K562 (cell line): ENCODE measurements around the gene TNFAIP3. TPM values are rescaled to one million over a fixed set of nuclear protein-coding genes. Genes with fewer than 3 reads are reported as not detected.

Experiments
- ATAC-seq: fragments of 200-7000 bp; cut with Tn5 transposase; 3 replicates; pipeline ENCODE4 v1.9.1; 2020; ENCODE audit warnings: moderate library complexity
- BruUV-seq: library from RNA; stranded (reverse); fragments of 400-500 nt; replicated peaks from 2 replicates; lab custom pipeline; 2021; lab: Mats Ljungman, UMichigan
- CTCF ChIA-PET: fragments of 300-600 bp; formaldehyde crosslinking; extraction: SDS; loops from one replicate; lab custom pipeline; 2021; ENCODE audit warnings: low intra/inter-chr PET ratio; lab: Yijun Ruan, JAX
- POLR2A ChIA-PET: fragments of 300-600, 350-650 bp; sonication (Branson Sonifier 250); formaldehyde crosslinking; extraction: SDS; loops from one replicate; lab custom pipeline; 2021; ENCODE audit warnings: antibody characterized with exemption, inconsistent platforms; lab: Yijun Ruan, JAX
- DNase-seq, 4 experiments: peaks; one replicate each; pipeline versions ENCODE4 v3.0.0 to v3.0.0-alpha.2; 2011 to 2018; ENCODE audit warnings: low spot score in 3 of 4, mixed read lengths in 3 of 4; ENCODE audit errors: extremely low read depth in 1 of 4
- FAIRE-seq: peaks from 2 replicates; lab custom pipeline; 2011; peaks lifted over from hg19 to GRCh38; lab: Jason Lieb, UNC
- H2AFZ ChIP-seq: 2 replicates; pipeline ENCODE4 v1.6.0; 2011; ENCODE audit warnings: low read depth, low read length, control low read depth, inconsistent platforms
- H3K27ac ChIP-seq: fragments of 200-600 bp; 3 replicates; pipeline ENCODE4 v1.8.0; 2011; ENCODE audit warnings: low read depth, mild to moderate bottlenecking, control low read depth, inconsistent platforms, low read length, moderate library complexity, mixed read lengths; ENCODE audit errors: extremely low read depth
- H3K27me3 ChIP-seq, 2 experiments: fragments of 300-600 bp in 1 of 2; 2 replicates in 1 of 2; 3 replicates in 1 of 2; pipeline versions ENCODE4 v1.6.0 to v1.8.0; 2011; ENCODE audit warnings: inconsistent platforms in 2 of 2, low read length in 2 of 2, mild to moderate bottlenecking in 1 of 2, mixed read lengths in 1 of 2, moderate library complexity in 1 of 2; ENCODE audit not compliant: control insufficient read depth in 2 of 2, insufficient read depth in 2 of 2
- H3K36me3 ChIP-seq: fragments of 300-600 bp; 3 replicates; pipeline ENCODE4 v1.8.0; 2011; ENCODE audit warnings: mild to moderate bottlenecking, low read length, inconsistent platforms; ENCODE audit not compliant: control insufficient read depth, insufficient read depth
- H3K4me1 ChIP-seq, 2 experiments: fragments of 200-600 bp in 1 of 2; replicated peaks in 1 of 2; 2 replicates in 1 of 2; 3 replicates in 1 of 2; pipeline versions ENCODE4 v1.5.1 to v1.8.0; 2011; ENCODE audit warnings: inconsistent platforms in 2 of 2, low read length in 2 of 2, mild to moderate bottlenecking in 1 of 2, mixed read lengths in 1 of 2, moderate library complexity in 1 of 2; ENCODE audit not compliant: control insufficient read depth in 2 of 2, insufficient read depth in 2 of 2
- H3K4me2 ChIP-seq: 2 replicates; pipeline ENCODE4 v1.6.1; 2011; ENCODE audit warnings: low read length, control low read depth, inconsistent platforms, mixed read lengths; ENCODE audit not compliant: insufficient read depth
- H3K4me3 ChIP-seq: fragments of 200-600 bp; sonication (generic), shearing (Covaris generic); 2 replicates; pipeline ENCODE4 v1.5.1; 2016; ENCODE audit warnings: control low read depth, inconsistent platforms
- H3K79me2 ChIP-seq: fragments of 200-600 bp; 3 replicates; pipeline ENCODE4 v1.8.0; 2011; ENCODE audit warnings: low read length, inconsistent platforms; ENCODE audit not compliant: control insufficient read depth, insufficient read depth
- H3K9ac ChIP-seq, 2 experiments: 2 replicates each; pipeline versions ENCODE4 v1.6.0 to v1.6.1; 2011; ENCODE audit warnings: low read depth in 2 of 2, low read length in 2 of 2, control low read depth in 1 of 2, inconsistent platforms in 1 of 2, mild to moderate bottlenecking in 1 of 2, mixed read lengths in 1 of 2; ENCODE audit not compliant: insufficient read depth in 1 of 2
- H3K9me1 ChIP-seq: one replicate; pipeline ENCODE4 v1.6.0; 2011; ENCODE audit warnings: inconsistent platforms, mild to moderate bottlenecking, low read length, moderate library complexity; ENCODE audit not compliant: control insufficient read depth, insufficient read depth
- H3K9me3 ChIP-seq: replicated peaks from 2 replicates; pipeline ENCODE4 v1.5.1; 2011; ENCODE audit warnings: low read depth, low read length, inconsistent platforms; ENCODE audit not compliant: control insufficient read depth, insufficient read depth
- H4K20me1 ChIP-seq: replicated peaks from 2 replicates; pipeline ENCODE4 v1.6.1; 2011; ENCODE audit warnings: low read length, inconsistent platforms, mixed read lengths; ENCODE audit not compliant: control insufficient read depth, insufficient read depth
- ATF3 ChIP-seq, 2 experiments: fragments of 450-650 bp in 1 of 2; sonication (generic) in 1 of 2; formaldehyde crosslinking in 1 of 2; IDR thresholded peaks in 1 of 2; conservative IDR thresholded peaks in 1 of 2; 2 replicates each; pipeline versions ENCODE4 v1.6.1 to v1.8.1; 2016 to 2023; ENCODE audit warnings: mild to moderate bottlenecking in 2 of 2, moderate library complexity in 2 of 2, inconsistent platforms in 1 of 2, missing genetic modification reagents in 1 of 2
- NFYB ChIP-seq: IDR thresholded peaks from 2 replicates; pipeline ENCODE4 v1.6.1; 2011; ENCODE audit warnings: mild to moderate bottlenecking, moderate library complexity; ENCODE audit not compliant: insufficient read length; ENCODE audit errors: extremely low read depth
- RAD21 ChIP-seq, 2 experiments: fragments of 250-450 bp in 1 of 2; fragments of 450-650 bp in 1 of 2; sonication (Bioruptor Pico) in 1 of 2; formaldehyde crosslinking in 1 of 2; IDR thresholded peaks in 1 of 2; conservative IDR thresholded peaks in 1 of 2; 2 replicates each; pipeline versions ENCODE4 v1.4.0 to v1.8.0; 2020 to 2022; ENCODE audit warnings: mild to moderate bottlenecking in 2 of 2, moderate library complexity in 1 of 2
- SMC3 ChIP-seq: conservative IDR thresholded peaks from 2 replicates; pipeline ENCODE4 v1.6.1; 2011; ENCODE audit warnings: low read depth, low read length, improper control_type of control experiment; ENCODE audit not compliant: insufficient read depth
- ZNF212 ChIP-seq: fragments of 450-650 bp; formaldehyde crosslinking; IDR thresholded peaks from 2 replicates; pipeline ENCODE4 v1.4.0; 2020; ENCODE audit warnings: mild to moderate bottlenecking
- WGBS: fragments of 100-300 bp; shearing (Covaris generic); methylation state at CpG from one replicate; pipeline ENCODE4 v1.1.6; 2016; ENCODE audit warnings: low coverage, mixed read lengths; ENCODE audit not compliant: insufficient coverage; ENCODE audit errors: missing lambda C conversion rate; 5-methylcytosine and 5-hydroxymethylcytosine counted together
- in situ Hi-C: fragments of 300-500 bp; cut with MboI; formaldehyde crosslinking; loops from 4 replicates; pipeline ENCODE4 v1.15.0; 2018; ENCODE audit warnings: inconsistent platforms, mixed read lengths
- intact Hi-C: fragments of 100-400 bp; cut with micrococcal nuclease; formaldehyde crosslinking; loops from 2 replicates; pipeline ENCODE4 v1.14.2; 2022
- polyA plus RNA-seq, 8 experiments: library from polyadenylated mRNA; depleted of rRNA in 4 of 8; stranded (reverse) in 5 of 8; unstranded in 3 of 8; fragments of >200 nt; fragmentation: Nextera tagmentation in 2 of 8; fragmentation: Illumina TruSeq in 1 of 8; extraction: Ambion mirVana in 2 of 8; extraction: Trizol in 1 of 8; gene quantifications; 2 replicates each; pipeline versions ENCODE4 v1.2.1 to v1.2.3, GENCODE V29; 2011 to 2014; ENCODE audit warnings: inconsistent platforms in 1 of 8, missing spikeins in 1 of 8
- total RNA-seq, 7 experiments: library from RNA; depleted of rRNA in 6 of 7; stranded (reverse); fragments of >200 nt in 6 of 7; fragmentation: Illumina TruSeq in 2 of 7; extraction: Trizol in 2 of 7; gene quantifications; 2 replicates each; pipeline versions ENCODE4 v1.2.1 to v1.2.3, GENCODE V29; 2011 to 2021; ENCODE audit warnings: low replicate concordance in 1 of 7

Gene TNFAIP3
- total and polyA plus RNA-seq, 9 of the 15 experiments (the other 6 are each of a cell fraction or from before 2014, with no cell fraction given) = 0.79 to 17.0 (median 6.4) TPM

DNA sequence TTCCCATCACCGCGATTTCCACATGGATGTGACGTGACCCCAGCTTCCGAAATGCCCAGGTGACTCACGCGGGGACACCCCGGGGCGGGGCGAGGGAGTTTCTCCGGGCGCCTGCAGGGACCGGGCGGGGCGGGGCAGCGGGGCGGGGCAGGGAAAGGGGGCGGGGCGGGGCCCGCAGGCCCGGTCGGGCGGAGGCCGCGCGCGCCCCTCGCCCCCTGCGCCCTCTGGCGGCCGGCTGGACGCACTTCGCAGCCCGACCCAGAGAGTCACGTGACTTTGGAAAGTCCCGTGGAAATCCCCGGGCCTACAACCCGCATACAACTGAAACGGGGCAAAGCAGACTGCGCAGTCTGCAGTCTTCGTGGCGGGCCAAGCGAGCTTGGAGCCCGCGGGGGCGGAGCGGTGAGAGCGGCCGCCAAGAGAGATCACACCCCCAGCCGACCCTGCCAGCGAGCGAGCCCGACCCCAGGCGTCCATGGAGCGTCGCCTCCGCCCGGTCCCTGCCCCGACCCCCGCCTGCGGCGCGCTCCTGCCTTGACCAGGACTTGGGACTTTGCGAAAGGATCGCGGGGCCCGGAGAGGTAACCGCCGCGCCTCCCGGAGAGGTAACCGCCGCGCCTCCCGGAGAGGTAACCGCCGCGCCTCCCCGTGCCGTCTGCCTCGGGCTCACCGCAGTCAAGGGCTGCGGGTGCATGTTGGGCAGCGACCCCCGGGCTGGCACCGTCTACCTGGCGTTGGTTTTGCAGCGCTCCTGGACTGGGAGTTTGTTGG, at the start of gene TNFAIP3 (continued):
- no peak for TF ChIP-seq ZNF212
- TF ChIP-seq SMC3 = peak; percentile 93
- TF ChIP-seq NFYB = no peak

GRCh38 chr6:137818440-137818839, 48.6 kb upstream of the TNFAIP3 start:
- H3K27ac ChIP-seq = no peak overlapping the region
- FAIRE-seq = no peak
- TF ChIP-seq RAD21 (CRISPR knock-in tag; conservative IDR thresholded peaks at IDR 0.05 in 1 of 2, IDR thresholded peaks at IDR 0.05 in 1 of 2) (no peak), ATF3 (IDR thresholded peaks at IDR 0.05) (0 out of 2 replicates have a peak, but pooled peaks have one; percentile 31), ATF3 (CRISPR knock-in tag; conservative IDR thresholded peaks at IDR 0.05) (no peak)
- TF ChIP-seq, all 486 proteins: peak for 1
- no peaks in the 10 kb centered on the region for H3K79me2 ChIP-seq
- POLR2A ChIA-PET = interaction anchor here (0.6 kb wide), 1 partner anchor 68 kb away, joined by 3 read pairs; no protein-coding TSS in a partner anchor
- WGBS = 87% methylated on average over 3 of the region's 3 CpGs
- no TSS peak for BruUV-seq
- intact Hi-C loops (no loop called here), in situ Hi-C loops (no loop called here)
- no peaks in the 10 kb centered on the region for H3K27me3 ChIP-seq
- H3K9ac ChIP-seq = no peak overlapping the region
- H3K4me2 ChIP-seq = no peak overlapping the region
- no peaks in the 10 kb centered on the region for H3K9me3 ChIP-seq
- no peaks in the 10 kb centered on the region for H3K36me3 ChIP-seq
- H3K4me3 ChIP-seq = no peak overlapping the region
- ATAC-seq (no peak), DNase-seq (no peak)
- H3K9me1 ChIP-seq = no peaks in the 10 kb centered on the region
- H3K4me1 ChIP-seq = peaks cover 9 to 22% of the 10 kb centered on the region in 2 experiments
- H4K20me1 ChIP-seq = no peaks in the 10 kb centered on the region
- peak overlapping the region; percentile 14; the same call in 1 of the 2 replicates for H2AFZ ChIP-seq
- CTCF ChIA-PET = no interaction called here
